Endodermal cell (in vitro differentiated cells): ENCODE data around the gene ZNF343. TPM values are rescaled to one million over a fixed set of nuclear protein-coding genes. Genes with fewer than 3 reads are reported as not detected.

Experiments used
- DNase-seq: peaks from one replicate; pipeline ENCODE4 v3.0.0-alpha.2; 2017
- H3K27ac ChIP-seq: 2 replicates; pipeline ENCODE4 v1.5.1; 2013; ENCODE audit warnings: mild to moderate bottlenecking, low read depth, low read length, moderate library complexity
- H3K27me3 ChIP-seq: 2 replicates; pipeline ENCODE4 v1.6.1; 2013; ENCODE audit warnings: mild to moderate bottlenecking, low read length, moderate library complexity; ENCODE audit not compliant: insufficient read depth, control insufficient read depth, poor library complexity, severe bottlenecking
- H3K36me3 ChIP-seq: 2 replicates; pipeline ENCODE4 v1.7.0; 2013; ENCODE audit warnings: mild to moderate bottlenecking, low read length, moderate library complexity; ENCODE audit not compliant: control insufficient read depth, insufficient read depth
- H3K4me1 ChIP-seq: one replicate; pipeline ENCODE4 v1.7.0; 2013; ENCODE audit warnings: low read length; ENCODE audit not compliant: control insufficient read depth, insufficient read depth
- H3K4me3 ChIP-seq: 2 replicates; pipeline ENCODE4 v1.5.1; 2013; ENCODE audit warnings: mild to moderate bottlenecking, low read length, moderate library complexity
- H3K9ac ChIP-seq: 2 replicates; pipeline ENCODE4 v1.6.1; 2013; ENCODE audit warnings: mild to moderate bottlenecking, low read length, moderate library complexity; ENCODE audit not compliant: poor library complexity, severe bottlenecking; ENCODE audit errors: extremely low read depth
- H3K9me3 ChIP-seq: 2 replicates; pipeline ENCODE4 v1.6.1; 2013; ENCODE audit warnings: mild to moderate bottlenecking, low read length, moderate library complexity; ENCODE audit not compliant: control insufficient read depth
- H3K27ac Mint-ChIP-seq: 2 replicates; pipeline ENCODE4 v1.8.0; 2020; ENCODE audit warnings: mixed read lengths
- H3K27me3 Mint-ChIP-seq: 2 replicates; pipeline ENCODE4 v1.8.0; 2021; ENCODE audit warnings: mild to moderate bottlenecking, mixed read lengths; ENCODE audit not compliant: insufficient read depth
- H3K36me3 Mint-ChIP-seq: 2 replicates; pipeline ENCODE4 v1.8.0; 2020; ENCODE audit warnings: low read depth, mixed read lengths
- H3K4me1 Mint-ChIP-seq: 2 replicates; pipeline ENCODE4 v1.8.0; 2020; ENCODE audit warnings: mixed read lengths
- H3K4me3 Mint-ChIP-seq: 2 replicates; pipeline ENCODE4 v1.8.0; 2020; ENCODE audit warnings: mild to moderate bottlenecking, moderate library complexity, mixed read lengths
- H3K9me3 Mint-ChIP-seq: 2 replicates; pipeline ENCODE4 v1.8.0; 2020; ENCODE audit warnings: mild to moderate bottlenecking, mixed read lengths
- CTCF ChIP-seq: fragments of 200-600 bp; sonication (generic); conservative IDR thresholded peaks from 2 replicates; pipeline ENCODE4 v1.5.0; 2021; ENCODE audit warnings: antibody characterized with exemption, mild to moderate bottlenecking
- WGBS, 2 experiments: methylation state at CpG; one replicate each; pipeline versions ENCODE4 v1.1.5 to v1.1.7; 2013; ENCODE audit warnings: missing lambda C conversion rate in 2 of 2, mixed read lengths in 1 of 2; ENCODE audit not compliant: insufficient coverage in 1 of 2, insufficient read length in 1 of 2; 5-methylcytosine and 5-hydroxymethylcytosine counted together
- total RNA-seq, 2 donors: library from RNA; stranded (reverse); fragmentation: NEBNext Ultra II Directional in 1 of 2; extraction: Animal tissue kit (Norgen Biotek cat#: 25700) in 1 of 2; gene quantifications; 2 replicates in 1 of 2; 3 replicates in 1 of 2; pipeline ENCODE4 v1.2.1, GENCODE V29; 2021

Gene ZNF343
- total RNA-seq, 2 donors from 2014 or later: 6.9 to 10.1 TPM

DNA sequence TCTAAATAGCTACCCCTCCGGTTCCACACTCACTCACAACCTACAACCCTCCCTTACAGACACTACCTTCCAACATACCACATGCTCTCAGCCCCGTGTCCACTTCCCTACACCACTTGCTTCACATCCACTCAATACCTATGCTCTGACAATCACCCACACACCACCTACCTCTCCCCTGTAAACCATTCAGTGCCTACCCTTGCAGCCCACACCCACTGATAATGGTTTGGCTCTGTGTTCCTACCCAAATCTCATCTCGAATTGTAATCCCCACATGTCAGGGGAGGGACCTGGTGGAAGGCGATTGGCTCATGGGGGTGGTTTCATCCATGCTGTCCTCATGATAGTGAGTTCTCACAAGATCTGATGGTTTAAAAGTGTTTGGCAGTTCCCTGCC, 9.8 kb upstream of the ZNF343 start:
- Histone ChIP-seq H3K27me3 (peaks cover 54% of the 10 kb centered on the region), H3K9ac (no peak overlapping the region), H3K9me3 (no peaks in the 10 kb centered on the region), H3K36me3 (no peaks in the 10 kb centered on the region), H3K27ac (no peak overlapping the region), H3K4me1 (no peaks in the 10 kb centered on the region), H3K4me3 (no peak overlapping the region)
- no peak for DNase-seq
- WGBS, 2 experiments: 76 to 82% methylated on average over 3 to 4 of the region's 4 CpGs
- Mint-ChIP-seq H3K27ac (no peak overlapping the region), H3K27me3 (peaks cover 56% of the 10 kb centered on the region), H3K4me3 (no peak overlapping the region), H3K4me1 (no peaks in the 10 kb centered on the region), H3K9me3 (no peaks in the 10 kb centered on the region), H3K36me3 (no peaks in the 10 kb centered on the region)
- no peak for TF ChIP-seq CTCF

- TF ChIP-seq CTCF: no peak
- no peak overlapping the region for H3K9ac ChIP-seq
- WGBS, 2 experiments: 83 to 94% methylated on average over 10 of the region's 10 CpGs
- Mint-ChIP-seq H3K36me3 (no peaks in the 10 kb centered on the region), H3K4me3 (no peak overlapping the region), H3K27ac (no peak overlapping the region), H3K9me3 (no peaks in the 10 kb centered on the region), H3K4me1 (no peaks in the 10 kb centered on the region), H3K27me3 (peaks cover 52% of the 10 kb centered on the region)
- H3K4me1 ChIP-seq: no peaks in the 10 kb centered on the region
- no peak for DNase-seq
- H3K4me3 ChIP-seq: no peak overlapping the region
- H3K27me3 ChIP-seq: peaks cover 58% of the 10 kb centered on the region
- no peaks in the 10 kb centered on the region for H3K36me3 ChIP-seq
- no peak overlapping the region for H3K27ac ChIP-seq
- H3K9me3 ChIP-seq: no peaks in the 10 kb centered on the region
These were observed 9.4 kb upstream of the ZNF343 start for GRCh38 chr20:2518096-2518495.

GRCh38 chr20:2516399-2516798, 7.7 kb upstream of the ZNF343 start:
- no peaks in the 10 kb centered on the region for H3K36me3 Mint-ChIP-seq
- H3K27ac Mint-ChIP-seq: no peak overlapping the region
- no peak overlapping the region for H3K4me3 ChIP-seq
- H3K4me1 Mint-ChIP-seq: no peaks in the 10 kb centered on the region
- H3K9me3 Mint-ChIP-seq: no peaks in the 10 kb centered on the region
- WGBS, 2 experiments: 81 to 84% methylated on average over 2 of the region's 2 CpGs
- peaks cover 35% of the 10 kb centered on the region for H3K27me3 Mint-ChIP-seq
- no peak overlapping the region for H3K9ac ChIP-seq
- H3K36me3 ChIP-seq: no peaks in the 10 kb centered on the region
- no peak for DNase-seq
- H3K9me3 ChIP-seq: no peaks in the 10 kb centered on the region
- peaks cover 68% of the 10 kb centered on the region for H3K27me3 ChIP-seq
- no peak for TF ChIP-seq CTCF
- no peak overlapping the region for H3K4me3 Mint-ChIP-seq
- no peak overlapping the region for H3K27ac ChIP-seq
- no peaks in the 10 kb centered on the region for H3K4me1 ChIP-seq
